B cell (primary cell): ENCODE results near the gene MFSD6. TPM values are rescaled to one million over a fixed set of nuclear protein-coding genes. Genes with fewer than 3 reads are reported as not detected.

ENCODE experiments used
- ATAC-seq: fragments of 200-7000 bp; cut with Tn5 transposase; one replicate; pipeline ENCODE4 v1.10.0; 2021; ENCODE audit warnings: low read depth, mild to moderate bottlenecking, moderate number of reproducible peaks, moderate library complexity
- CTCF ChIA-PET: fragments of 350-600 bp; sonication (Branson Sonifier 250); formaldehyde crosslinking; loops from one replicate; lab custom pipeline; 2021; ENCODE audit warnings: antibody characterized with exemption, inconsistent platforms; lab: Charles Lee
- POLR2A ChIA-PET: fragments of 350-600 bp; sonication (Branson Sonifier 250); formaldehyde crosslinking; loops from one replicate; lab custom pipeline; 2021; ENCODE audit warnings: antibody characterized with exemption; lab: Charles Lee
- DNase-seq: peaks from one replicate; pipeline ENCODE4 v3.0.0; 2013
- H2AFZ ChIP-seq: 2 replicates; pipeline ENCODE4 v1.6.1; 2012; ENCODE audit warnings: mild to moderate bottlenecking, low read depth, low read length; ENCODE audit not compliant: insufficient read depth, poor library complexity, severe bottlenecking
- H3K27ac ChIP-seq, 2 donors: 1 replicate in 1 of 2; 2 replicates in 1 of 2; pipeline ENCODE4 v1.5.1; 2012 to 2013; ENCODE audit warnings: low read length in 2 of 2, mild to moderate bottlenecking in 2 of 2, moderate library complexity in 1 of 2
- H3K27me3 ChIP-seq, 4 experiments: fragments of 200-600 bp in 1 of 4; sonication (generic) in 1 of 4; replicated peaks in 1 of 4; 1 replicate in 2 of 4; 2 replicates in 2 of 4; pipeline versions ENCODE4 v1.6.1 to v1.7.0; 2013 to 2016; ENCODE audit warnings: low read length in 3 of 4, mild to moderate bottlenecking in 2 of 4, mixed read lengths in 1 of 4, moderate library complexity in 1 of 4; ENCODE audit not compliant: insufficient read depth in 4 of 4, control insufficient read depth in 3 of 4; ENCODE audit errors: control extremely low read depth in 1 of 4
- H3K36me3 ChIP-seq, 2 experiments: replicated peaks in 1 of 2; 1 replicate in 1 of 2; 2 replicates in 1 of 2; pipeline versions ENCODE4 v1.6.1 to v1.7.1; 2013; ENCODE audit warnings: low read length in 1 of 2; ENCODE audit not compliant: insufficient read depth in 2 of 2, control insufficient read depth in 1 of 2; ENCODE audit errors: control extremely low read depth in 1 of 2, extremely low read depth in 1 of 2
- H3K4me1 ChIP-seq, 2 donors: fragments of 200-600 bp in 1 of 2; sonication (generic) in 1 of 2; 1 replicate in 1 of 2; 2 replicates in 1 of 2; pipeline versions ENCODE4 v1.5.1 to v1.6.1; 2013 to 2017; ENCODE audit warnings: low read length in 2 of 2; ENCODE audit not compliant: control insufficient read depth in 2 of 2, insufficient read depth in 2 of 2
- H3K4me2 ChIP-seq: replicated peaks from 2 replicates; pipeline ENCODE3; 2012; ENCODE audit warnings: mild to moderate bottlenecking, low read depth, low read length; ENCODE audit not compliant: poor library complexity, severe bottlenecking
- H3K4me3 ChIP-seq, 5 experiments: fragments of 200-600 bp in 1 of 5; sonication (generic) in 1 of 5; 1 replicate in 3 of 5; 2 replicates in 2 of 5; pipeline versions ENCODE4 v1.5.1 to v1.7.0; 2011 to 2016; ENCODE audit warnings: low read length in 4 of 5, mild to moderate bottlenecking in 4 of 5, low read depth in 2 of 5, control low read depth in 1 of 5, moderate library complexity in 1 of 5; ENCODE audit not compliant: insufficient read depth in 1 of 5; ENCODE audit errors: control extremely low read depth in 1 of 5, extremely low read depth in 1 of 5
- H3K79me2 ChIP-seq: fragments of 200-600 bp; sonication (generic); one replicate; pipeline ENCODE4 v1.6.0; 2016; ENCODE audit warnings: low read length; ENCODE audit not compliant: control insufficient read depth, insufficient read depth
- H3K9ac ChIP-seq: fragments of 200-600 bp; sonication (generic); 2 replicates; pipeline ENCODE4 v1.6.1; 2017; ENCODE audit warnings: mild to moderate bottlenecking, low read length, moderate library complexity
- H3K9me3 ChIP-seq, 3 donors: one replicate each; pipeline versions ENCODE4 v1.6.1 to v1.7.1; 2013; ENCODE audit warnings: low read length in 2 of 3; ENCODE audit not compliant: control insufficient read depth in 2 of 3, insufficient read depth in 1 of 3; ENCODE audit errors: control extremely low read depth in 1 of 3
- H4K20me1 ChIP-seq: 2 replicates; pipeline ENCODE4 v1.6.0; 2012; ENCODE audit warnings: mild to moderate bottlenecking, low read length; ENCODE audit not compliant: insufficient read depth, control insufficient read depth, poor library complexity, severe bottlenecking
- H3K27ac Mint-ChIP-seq: one replicate; pipeline ENCODE4 v1.8.0; 2021; ENCODE audit warnings: mixed read lengths
- H3K27me3 Mint-ChIP-seq: one replicate; pipeline ENCODE4 v1.8.0; 2021; ENCODE audit warnings: mixed read lengths
- H3K4me1 Mint-ChIP-seq: one replicate; pipeline ENCODE4 v1.8.0; 2021; ENCODE audit warnings: mixed read lengths
- H3K4me3 Mint-ChIP-seq: one replicate; pipeline ENCODE4 v1.8.0; 2021; ENCODE audit warnings: mixed read lengths
- H3K9me3 Mint-ChIP-seq: one replicate; pipeline ENCODE4 v1.8.0; 2022; ENCODE audit warnings: mixed read lengths; ENCODE audit not compliant: insufficient read depth
- EZH2 ChIP-seq: IDR thresholded peaks from 2 replicates; pipeline ENCODE4 v1.6.1; 2012; ENCODE audit warnings: borderline replicate concordance, low read depth, mild to moderate bottlenecking, moderate library complexity, low read length; ENCODE audit not compliant: insufficient read depth, poor library complexity, severe bottlenecking
- WGBS: methylation state at CpG from one replicate; pipeline ENCODE4 v1.1.5; 2013; ENCODE audit warnings: missing lambda C conversion rate; ENCODE audit not compliant: insufficient coverage; 5-methylcytosine and 5-hydroxymethylcytosine counted together
- intact Hi-C: fragments of 100-400 bp; cut with micrococcal nuclease; formaldehyde crosslinking; loops from one replicate; pipeline ENCODE4 v1.10.0; 2022
- polyA plus RNA-seq: library from polyadenylated mRNA; depleted of rRNA; stranded (reverse); fragments of >200 nt; gene quantifications from 2 replicates; pipeline ENCODE4 v1.2.3, GENCODE V29; 2012
- total RNA-seq, 2 donors: library from RNA; stranded (reverse); fragments of 120-200 nt in 1 of 2; gene quantifications; 1 replicate in 1 of 2; 2 replicates in 1 of 2; pipeline versions ENCODE4 v1.2.3 to v1.2.4, GENCODE V29; 2013 to 2022
- TF ChIP-seq, protein P1 (sequence below): fragments of 200-600 bp; IDR thresholded peaks from one replicate; pipeline ENCODE4 v1.8.0; 2022; ENCODE audit warnings: antibody characterized with exemption, mild to moderate bottlenecking

MFSD6 gene
- total and polyA plus RNA-seq, 2 donors (not counting 1 experiment from before 2014, with no cell fraction given): 13.5 to 33.8 TPM

DNA sequence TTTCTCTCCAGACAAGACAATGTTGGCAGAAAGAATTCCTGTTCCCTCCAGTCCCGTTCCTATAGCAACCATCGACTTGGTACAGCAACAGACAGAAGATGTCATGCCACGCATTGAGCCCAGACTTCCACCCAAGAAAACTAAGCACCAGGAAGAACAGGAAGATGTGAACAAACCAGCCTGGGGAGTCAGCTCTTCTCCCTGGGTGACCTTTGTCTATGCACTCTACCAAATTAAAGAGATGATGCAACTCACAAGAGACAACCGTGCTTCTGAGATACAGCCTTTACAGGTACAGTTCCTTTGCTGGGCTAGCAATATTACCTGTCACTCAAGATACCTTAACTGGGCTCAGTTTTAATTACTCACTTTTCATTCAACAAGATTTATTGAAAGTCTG, 89.3 kb downstream of the MFSD6 start:
- Histone ChIP-seq H3K27ac (no peak overlapping the region), H2AFZ (no peak overlapping the region), H3K4me1 (no peaks in the 10 kb centered on the region), H3K4me3 (no peak overlapping the region), H3K36me3 (peaks cover 1 to 38% of the 10 kb centered on the region in 2 experiments), H3K27me3 (no peaks in the 10 kb centered on the region), H4K20me1 (no peaks in the 10 kb centered on the region), H3K79me2 (no peaks in the 10 kb centered on the region), H3K9me3 (peaks cover 0 to 1% (median 0%) of the 10 kb centered on the region in 3 donors), H3K4me2 (no peak overlapping the region), H3K9ac (no peak overlapping the region)
- intact Hi-C loops: no loop called here
- Mint-ChIP-seq H3K27ac (no peak overlapping the region), H3K9me3 (peaks cover 2% of the 10 kb centered on the region), H3K4me1 (peaks cover 10% of the 10 kb centered on the region), H3K27me3 (no peaks in the 10 kb centered on the region), H3K4me3 (no peak overlapping the region)
- ATAC-seq (no peak), DNase-seq (no peak)
- ChIA-PET CTCF (no interaction called here), POLR2A (no interaction called here)
- WGBS: 100% methylated on average over 4 of the region's 4 CpGs
- TF ChIP-seq, protein P1, sequence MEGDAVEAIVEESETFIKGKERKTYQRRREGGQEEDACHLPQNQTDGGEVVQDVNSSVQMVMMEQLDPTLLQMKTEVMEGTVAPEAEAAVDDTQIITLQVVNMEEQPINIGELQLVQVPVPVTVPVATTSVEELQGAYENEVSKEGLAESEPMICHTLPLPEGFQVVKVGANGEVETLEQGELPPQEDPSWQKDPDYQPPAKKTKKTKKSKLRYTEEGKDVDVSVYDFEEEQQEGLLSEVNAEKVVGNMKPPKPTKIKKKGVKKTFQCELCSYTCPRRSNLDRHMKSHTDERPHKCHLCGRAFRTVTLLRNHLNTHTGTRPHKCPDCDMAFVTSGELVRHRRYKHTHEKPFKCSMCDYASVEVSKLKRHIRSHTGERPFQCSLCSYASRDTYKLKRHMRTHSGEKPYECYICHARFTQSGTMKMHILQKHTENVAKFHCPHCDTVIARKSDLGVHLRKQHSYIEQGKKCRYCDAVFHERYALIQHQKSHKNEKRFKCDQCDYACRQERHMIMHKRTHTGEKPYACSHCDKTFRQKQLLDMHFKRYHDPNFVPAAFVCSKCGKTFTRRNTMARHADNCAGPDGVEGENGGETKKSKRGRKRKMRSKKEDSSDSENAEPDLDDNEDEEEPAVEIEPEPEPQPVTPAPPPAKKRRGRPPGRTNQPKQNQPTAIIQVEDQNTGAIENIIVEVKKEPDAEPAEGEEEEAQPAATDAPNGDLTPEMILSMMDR: no peak
- TF ChIP-seq EZH2: no peak

DNA sequence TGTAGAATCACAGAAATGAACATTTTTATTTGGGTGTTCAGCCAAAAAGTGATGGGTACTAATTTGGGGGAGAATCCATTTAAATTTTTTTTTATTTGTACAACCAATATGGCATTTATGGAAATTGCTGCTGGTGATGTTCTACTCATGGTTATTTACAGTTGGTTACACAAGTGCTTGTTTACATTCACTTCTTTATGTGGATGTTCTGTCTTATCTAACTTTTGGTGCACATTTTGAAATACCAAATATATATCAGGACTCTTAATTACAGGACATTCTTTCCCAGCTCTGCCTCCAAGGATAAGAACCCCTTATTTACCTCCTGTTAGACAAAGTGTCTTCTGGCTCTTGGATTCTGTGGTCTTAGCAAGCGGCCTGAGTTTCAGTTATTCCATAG, 91.1 kb downstream of the MFSD6 start:
- WGBS: no CpG with 5 or more reads among the region's 1 CpG
- H3K4me3 Mint-ChIP-seq: no peak overlapping the region
- Histone ChIP-seq H3K4me3 (no peak overlapping the region), H3K36me3 (peaks cover 2 to 55% of the 10 kb centered on the region in 2 experiments), H3K4me1 (no peaks in the 10 kb centered on the region), H3K4me2 (no peak overlapping the region), H3K27me3 (no peaks in the 10 kb centered on the region), H2AFZ (no peak overlapping the region), H3K27ac (no peak overlapping the region), H3K9me3 (peaks cover 0 to 1% (median 0%) of the 10 kb centered on the region in 3 donors), H3K79me2 (no peaks in the 10 kb centered on the region), H3K9ac (no peak overlapping the region), H4K20me1 (no peaks in the 10 kb centered on the region)
- ChIA-PET POLR2A (no interaction called here), CTCF (no interaction called here)
- TF ChIP-seq, protein P1: no peak
- TF ChIP-seq EZH2: no peak
- DNase-seq (no peak), ATAC-seq (no peak)
- no peak overlapping the region for H3K27ac Mint-ChIP-seq
- peaks cover 4% of the 10 kb centered on the region for H3K4me1 Mint-ChIP-seq
- H3K9me3 Mint-ChIP-seq: no peaks in the 10 kb centered on the region
- H3K27me3 Mint-ChIP-seq: no peaks in the 10 kb centered on the region
- intact Hi-C loops: no loop called here
